Activated T-helper 1 cell treated with anti-CD3 and anti-CD28 coated beads, Interleukin-2, amount 50 U/mL, for 16 hours (primary cell): ENCODE results near the gene DDTL.
A peak's percentile ranks its signal among the peaks of the same experiment; 100 is the strongest.
"Not testable (repeated sequence)": the region's sequence is repeated elsewhere in the genome, so short reads cannot be mapped to it uniquely, and the experiment has no call there.

Experiments
- DNase-seq, 2 donors: peaks; one replicate each; pipeline ENCODE4 v3.0.0-alpha.2; 2020; ENCODE audit warnings: low read depth in 1 of 2, low spot score in 1 of 2

Gene DDTL

GRCh38 chr22:23966568-23966967 is at the start of gene DDTL:
Gene DDTL (plus strand): TSS chr22:23966888. CDS start chr22:23966915, 27 bp downstream.
- DNase-seq, result not testable (repeated sequence)

DNA sequence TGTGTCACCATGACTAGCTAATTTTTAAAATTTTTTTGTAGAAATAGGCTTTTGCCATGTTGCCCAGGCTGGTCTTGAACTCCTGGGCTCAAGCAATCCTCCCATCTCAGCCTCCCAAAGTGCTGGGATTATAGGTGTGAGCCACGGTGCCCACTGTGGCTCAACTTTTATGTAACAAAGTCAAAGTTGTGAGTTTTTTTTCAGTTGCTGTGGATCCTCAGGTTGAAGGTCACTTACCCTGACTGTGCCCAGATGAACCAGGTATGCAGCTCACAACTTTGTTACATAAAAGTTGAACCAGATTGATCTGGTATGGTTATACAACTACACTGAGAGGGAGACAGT is 46.4 kb upstream of the DDTL start:
- DNase-seq, result not testable (repeated sequence)

GRCh38 chr22:23921586-23922201 is 45.0 kb upstream of the DDTL start:
- DNase-seq, result not testable (repeated sequence)

GRCh38 chr22:23922921-23923320 is 43.8 kb upstream of the DDTL start:
- no peak for DNase-seq

GRCh38 chr22:23925020-23925606 is 41.6 kb upstream of the DDTL start:
- DNase-seq, result no peak

DNA sequence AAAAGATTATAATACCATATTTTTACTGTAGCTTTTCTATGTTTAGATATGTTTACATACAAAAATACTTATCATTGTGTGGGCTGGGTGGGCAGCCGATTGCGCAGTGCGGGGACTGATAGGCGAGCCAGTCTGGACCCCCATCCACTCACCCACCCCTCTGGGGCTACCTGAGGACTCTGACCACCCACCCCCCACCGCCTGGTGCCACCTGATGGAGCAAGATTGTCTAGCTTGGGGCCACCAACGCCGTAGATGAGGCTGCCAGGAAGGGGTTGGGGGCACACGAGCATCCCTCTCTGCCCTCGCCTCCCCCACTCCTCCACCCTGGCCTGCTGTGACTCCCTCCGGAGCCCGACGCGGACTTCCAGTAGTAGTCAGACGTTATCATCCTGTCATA is 40.1 kb upstream of the DDTL start:
- no peak for DNase-seq

GRCh38 chr22:23938328-23939016 is 28.2 kb upstream of the DDTL start:
- no peak for DNase-seq

GRCh38 chr22:23939017-23939357 is 27.7 kb upstream of the DDTL start:
- DNase-seq, result no peak

DNA sequence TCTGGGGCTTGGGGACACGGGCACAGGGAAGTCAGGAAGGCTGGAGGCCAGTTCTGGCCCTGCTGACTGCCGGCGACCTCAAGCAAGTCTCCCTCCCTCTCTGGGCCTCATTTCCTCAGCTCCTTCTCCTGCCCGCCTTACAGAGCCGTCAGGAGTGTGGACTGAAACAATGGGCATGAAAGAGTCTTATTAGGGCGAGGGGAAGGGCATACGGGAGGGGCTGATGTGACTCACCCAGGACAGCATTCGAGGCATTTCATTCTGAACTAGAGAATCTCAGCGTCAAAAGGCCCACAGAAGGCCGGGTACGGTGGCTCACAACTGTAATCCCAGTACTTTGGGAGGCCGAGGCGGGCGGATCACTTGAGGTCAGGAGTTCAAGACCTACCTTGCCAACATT is 26.5 kb upstream of the DDTL start:
- DNase-seq, result not testable (repeated sequence)

DNA sequence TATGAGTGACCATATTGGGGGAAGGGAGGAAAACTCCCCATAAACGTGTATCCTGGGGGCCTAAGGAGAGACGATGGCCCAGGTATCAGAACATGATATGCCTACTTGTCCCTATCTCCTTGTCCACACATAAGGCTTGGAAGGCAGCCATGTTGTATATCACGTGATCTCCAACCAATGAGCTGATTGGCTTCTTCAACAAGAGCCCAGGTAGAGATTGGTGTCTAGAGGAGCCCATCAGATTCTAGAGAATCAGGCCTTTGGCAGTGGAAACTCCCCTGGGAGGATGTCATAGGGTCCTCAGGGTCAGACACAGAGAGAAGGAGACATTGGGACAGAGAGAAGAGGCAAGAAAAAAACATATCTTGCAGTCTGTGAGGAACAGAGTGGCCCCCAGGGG is 19.3 kb upstream of the DDTL start:
- not testable (repeated sequence) for DNase-seq

DNA sequence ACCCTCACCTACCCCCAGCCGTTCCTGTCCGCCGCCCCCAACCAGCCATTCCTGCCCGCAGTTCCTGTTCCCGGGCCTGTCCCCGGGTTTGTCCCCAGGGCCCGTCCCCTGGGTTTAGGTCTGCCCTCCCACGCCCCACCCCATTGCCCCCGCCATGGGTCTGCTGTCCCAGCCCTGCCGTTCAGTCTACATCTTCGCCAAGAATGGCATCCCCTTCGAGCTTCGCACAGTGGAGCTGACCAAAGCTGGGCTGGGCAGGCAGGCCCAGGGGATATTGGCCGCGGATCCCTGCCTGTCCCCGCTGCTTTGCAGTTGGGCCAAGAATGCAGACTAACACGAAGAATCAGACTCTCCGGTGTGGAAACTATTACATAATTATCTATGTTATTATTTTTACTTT is 16.9 kb upstream of the DDTL start:
- DNase-seq, result not testable (repeated sequence)

DNA sequence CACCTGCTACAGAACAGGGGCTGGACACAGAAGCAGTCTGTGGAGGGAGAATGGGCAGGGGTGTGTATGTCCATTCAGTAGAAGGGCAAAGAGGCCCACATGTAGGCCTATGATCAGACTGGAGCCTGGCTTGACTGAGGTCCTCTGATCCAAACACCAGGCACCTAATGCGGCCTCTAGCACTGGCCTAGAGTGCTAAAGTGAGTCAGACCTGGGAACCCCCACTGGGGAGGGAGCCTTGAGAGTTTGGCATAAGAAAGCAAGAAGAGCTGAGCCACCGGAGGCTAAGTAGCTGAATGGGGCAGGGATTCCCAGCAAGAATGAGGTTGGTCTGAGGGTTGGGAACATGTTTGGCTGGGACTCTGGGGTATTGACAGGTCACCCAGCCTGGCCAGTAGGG is 15.3 kb upstream of the DDTL start:
- not testable (repeated sequence) for DNase-seq

- not testable (repeated sequence) for DNase-seq
Measured at GRCh38 chr22:23952794-23953405, 13.8 kb upstream of the DDTL start.

GRCh38 chr22:23953485-23953884 is 13.2 kb upstream of the DDTL start:
- not testable (repeated sequence) for DNase-seq

- not testable (repeated sequence) for DNase-seq
Measured at GRCh38 chr22:23954193-23954990, 12.3 kb upstream of the DDTL start.

- DNase-seq, result not testable (repeated sequence)
Measured at GRCh38 chr22:23954991-23955305, 11.7 kb upstream of the DDTL start.

DNA sequence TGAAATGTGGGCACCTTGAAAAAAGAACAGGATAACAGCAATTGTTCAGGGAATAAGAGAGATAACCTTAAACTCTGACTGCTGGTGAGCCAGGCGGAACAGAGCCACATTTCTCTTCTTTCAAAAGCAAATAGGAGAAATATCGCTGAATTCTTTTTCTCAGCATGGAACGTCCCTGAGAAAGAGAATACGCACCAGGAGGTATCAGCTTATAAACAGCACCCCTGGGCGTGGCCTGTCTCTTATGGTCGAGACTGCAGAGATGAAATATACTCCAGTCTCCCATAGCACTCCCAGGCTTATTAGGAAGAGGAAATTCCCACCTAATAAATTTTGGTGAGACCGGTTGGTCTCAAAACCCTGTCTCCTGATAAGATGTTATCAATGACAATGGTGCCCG is 10.8 kb upstream of the DDTL start:
- not testable (repeated sequence) for DNase-seq

- peak; percentile 44 to 64 for DNase-seq
Measured at GRCh38 chr22:23956301-23956900, 10.3 kb upstream of the DDTL start.

- not testable (repeated sequence) for DNase-seq
Measured at GRCh38 chr22:23961084-23961771, 5.5 kb upstream of the DDTL start, which contains the start of gene GSTT2B. Gene GSTT2B (minus strand): TSS chr22:23961195. CDS start chr22:23961131, 64 bp downstream.

GRCh38 chr22:23966094-23966493 is 594 bp upstream of the DDTL start:
- not testable (repeated sequence) for DNase-seq
